MM.1S (cell line): ENCODE results near the gene KCNH1.

Experiments
- EZH2 ChIP-seq: fragments of 300-600 bp; sonication (generic); optimal IDR thresholded peaks from 2 replicates; pipeline ENCODE3; 2017; ENCODE audit warnings: low read depth, mild to moderate bottlenecking, antibody characterized with exemption, low read length, mixed read lengths
- TF ChIP-seq, protein P1 (sequence below): fragments of 300-600 bp; sonication (generic); IDR thresholded peaks from 2 replicates; pipeline ENCODE4 v1.5.1; 2016; ENCODE audit warnings: antibody characterized with exemption, low read length, mixed read lengths

DNA sequence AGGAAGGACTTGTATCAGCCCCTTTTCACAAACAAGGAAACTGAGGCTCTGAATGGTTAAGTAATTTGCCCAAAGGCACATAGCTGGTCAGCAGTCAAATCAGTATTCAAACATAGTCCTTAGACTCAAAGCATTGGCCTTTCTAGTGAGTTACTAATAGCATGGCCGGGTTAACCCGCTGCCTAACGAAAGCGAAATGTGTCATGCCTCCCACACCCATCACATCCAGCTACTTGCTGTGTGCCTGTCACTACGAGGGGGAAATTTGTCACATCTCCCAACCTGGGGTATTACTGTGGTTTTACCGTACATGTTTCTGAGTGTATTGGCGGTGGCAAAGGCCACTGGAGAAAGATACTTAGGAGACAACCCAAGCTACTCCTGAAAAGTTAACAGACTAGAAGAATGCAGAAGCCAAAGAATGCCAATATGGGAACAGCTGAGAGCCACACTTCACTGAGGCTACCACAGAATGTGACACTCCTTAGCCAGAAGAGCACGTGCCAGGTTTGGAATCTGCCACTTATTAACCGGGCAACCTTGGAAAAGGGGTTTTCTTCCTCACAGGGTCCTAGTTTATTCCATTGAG lies 363.5 kb downstream of the KCNH1 start:
- TF ChIP-seq, protein P1, sequence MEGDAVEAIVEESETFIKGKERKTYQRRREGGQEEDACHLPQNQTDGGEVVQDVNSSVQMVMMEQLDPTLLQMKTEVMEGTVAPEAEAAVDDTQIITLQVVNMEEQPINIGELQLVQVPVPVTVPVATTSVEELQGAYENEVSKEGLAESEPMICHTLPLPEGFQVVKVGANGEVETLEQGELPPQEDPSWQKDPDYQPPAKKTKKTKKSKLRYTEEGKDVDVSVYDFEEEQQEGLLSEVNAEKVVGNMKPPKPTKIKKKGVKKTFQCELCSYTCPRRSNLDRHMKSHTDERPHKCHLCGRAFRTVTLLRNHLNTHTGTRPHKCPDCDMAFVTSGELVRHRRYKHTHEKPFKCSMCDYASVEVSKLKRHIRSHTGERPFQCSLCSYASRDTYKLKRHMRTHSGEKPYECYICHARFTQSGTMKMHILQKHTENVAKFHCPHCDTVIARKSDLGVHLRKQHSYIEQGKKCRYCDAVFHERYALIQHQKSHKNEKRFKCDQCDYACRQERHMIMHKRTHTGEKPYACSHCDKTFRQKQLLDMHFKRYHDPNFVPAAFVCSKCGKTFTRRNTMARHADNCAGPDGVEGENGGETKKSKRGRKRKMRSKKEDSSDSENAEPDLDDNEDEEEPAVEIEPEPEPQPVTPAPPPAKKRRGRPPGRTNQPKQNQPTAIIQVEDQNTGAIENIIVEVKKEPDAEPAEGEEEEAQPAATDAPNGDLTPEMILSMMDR, result no peak
- no peak for TF ChIP-seq EZH2
